Measurements from ENCODE around the gene SWAP70.
"Not testable (repeated sequence)": the region's sequence is repeated elsewhere in the genome, so short reads cannot be mapped to it uniquely, and the experiment has no call there.

The SWAP70 gene

DNA sequence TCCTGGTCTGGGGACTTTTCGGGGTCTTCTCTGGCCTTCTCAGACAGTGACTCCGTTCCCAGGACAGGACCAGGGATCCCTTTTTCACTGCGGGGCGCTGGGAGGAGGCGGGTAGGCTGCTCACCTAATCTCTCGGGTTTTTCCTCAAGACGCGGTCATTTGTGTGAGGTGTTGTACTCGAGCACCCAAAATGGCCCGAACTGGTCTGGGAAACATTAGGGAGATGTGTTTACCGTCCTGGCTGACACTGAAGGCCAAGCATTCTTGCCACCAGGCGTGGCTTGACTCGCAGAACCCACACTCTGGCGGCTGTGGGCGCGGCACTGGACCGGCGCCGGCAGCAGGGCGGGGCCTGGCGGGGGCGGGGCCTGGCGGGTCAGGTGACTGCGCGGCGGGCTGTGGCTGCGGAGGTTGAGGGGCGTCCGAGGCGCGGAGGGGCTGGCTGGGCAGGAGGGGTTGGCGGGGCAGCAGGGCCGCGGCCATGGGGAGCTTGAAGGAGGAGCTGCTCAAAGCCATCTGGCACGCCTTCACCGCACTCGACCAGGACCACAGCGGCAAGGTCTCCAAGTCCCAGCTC, at the start of gene SWAP70:
Gene SWAP70, plus strand, starts transcription at position 379 of the 577 bp plus-strand sequence. Its CDS starts 103 bp downstream, at position 482.
- H3K4me1 ChIP-seq (ENCODE audit: control insufficient read depth, insufficient read depth, low read length, unreplicated experiment) = peaks cover 5% of the 10 kb centered on the region
- H3K27me3 ChIP-seq (ENCODE audit: insufficient read depth, low read length) = no peaks in the 10 kb centered on the region
- peak within 1 kb of the TSS; percentile 90 for H2AFZ ChIP-seq (ENCODE audit: low read length, unreplicated experiment)
- H3K79me2 ChIP-seq (ENCODE audit: control insufficient read depth, insufficient read depth, low read length, unreplicated experiment) = peaks cover 48% of the 10 kb centered on the region
- H3K27ac ChIP-seq (ENCODE audit: low read depth, low read length) = peak within 1 kb of the TSS; percentile 68
- peak within 1 kb of the TSS; percentile 85 for H3K4me3 ChIP-seq (ENCODE audit: low read depth, low read length)
- peaks cover 15% of the 10 kb centered on the region for H3K36me3 ChIP-seq (ENCODE audit: insufficient read depth, low read length)

DNA sequence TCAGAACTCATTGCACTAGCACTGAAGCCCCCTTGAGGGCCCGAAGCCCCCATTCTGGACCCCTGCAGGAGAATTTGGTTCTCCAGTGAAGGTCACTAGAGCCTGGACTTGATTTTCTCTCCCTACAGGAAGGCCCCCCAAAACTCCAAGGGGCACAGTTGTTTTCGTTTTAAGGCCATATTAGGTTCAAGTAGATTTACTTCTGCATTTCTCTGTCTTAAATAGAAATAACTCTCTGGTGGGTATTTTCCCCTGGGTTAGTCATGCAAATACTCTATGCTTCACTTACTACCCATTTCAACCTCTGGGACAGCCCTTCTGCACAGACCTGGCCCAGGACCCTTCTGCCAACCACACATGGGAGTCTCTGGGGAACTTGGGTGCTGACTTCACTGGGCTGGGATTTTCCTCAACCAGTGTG, 48.8 kb upstream of the SWAP70 start:
- H3K4me3 ChIP-seq (ENCODE audit: low read depth, low read length) = peak overlapping the region; percentile 80
- peaks cover 41% of the 10 kb centered on the region for H3K4me1 ChIP-seq (ENCODE audit: control insufficient read depth, insufficient read depth, low read length, unreplicated experiment)
- peak overlapping the region; percentile 97 for H3K27ac ChIP-seq (ENCODE audit: low read depth, low read length)
- H3K79me2 ChIP-seq (ENCODE audit: control insufficient read depth, insufficient read depth, low read length, unreplicated experiment) = no peaks in the 10 kb centered on the region
- H3K27me3 ChIP-seq (ENCODE audit: insufficient read depth, low read length) = no peaks in the 10 kb centered on the region
- H3K36me3 ChIP-seq (ENCODE audit: insufficient read depth, low read length) = no peaks in the 10 kb centered on the region
- no peak overlapping the region for H2AFZ ChIP-seq (ENCODE audit: low read length, unreplicated experiment)

DNA sequence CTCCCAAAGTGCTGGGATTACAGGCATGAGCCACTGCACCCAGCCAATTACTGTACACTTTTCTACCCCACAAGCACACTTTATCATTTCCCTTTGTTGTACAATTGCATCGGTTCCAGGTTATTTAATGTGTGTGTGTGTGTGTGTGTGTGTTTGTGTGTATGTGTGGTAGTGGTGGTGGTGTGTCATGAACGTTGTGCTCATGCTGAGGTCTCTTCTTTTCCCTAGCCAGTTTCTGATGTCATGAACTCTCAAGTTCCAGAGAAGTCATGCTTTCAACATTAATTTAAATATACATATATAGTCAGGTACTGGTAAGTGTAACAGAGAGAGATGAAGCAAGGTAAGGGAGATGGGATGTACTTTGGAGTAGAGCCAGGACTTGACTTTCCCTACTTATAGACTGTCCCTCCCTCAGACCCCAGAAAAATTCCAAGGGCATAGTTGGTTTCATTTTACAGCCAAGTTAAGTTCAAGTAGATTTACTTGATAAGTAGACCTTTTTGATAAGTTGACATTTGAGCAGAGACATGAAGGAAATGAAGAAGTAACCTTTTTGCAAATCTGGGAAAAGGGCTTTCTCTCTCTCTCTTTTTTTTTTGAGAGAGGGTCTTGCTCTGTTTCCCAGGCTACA, 47.7 kb upstream of the SWAP70 start:
- H2AFZ ChIP-seq (ENCODE audit: low read length, unreplicated experiment) = no peak overlapping the region
- H3K4me1 ChIP-seq (ENCODE audit: control insufficient read depth, insufficient read depth, low read length, unreplicated experiment) = peaks cover 41% of the 10 kb centered on the region
- H3K4me3 ChIP-seq (ENCODE audit: low read depth, low read length) = no peak overlapping the region
- H3K36me3 ChIP-seq (ENCODE audit: insufficient read depth, low read length) = no peaks in the 10 kb centered on the region
- H3K27me3 ChIP-seq (ENCODE audit: insufficient read depth, low read length) = no peaks in the 10 kb centered on the region
- no peaks in the 10 kb centered on the region for H3K79me2 ChIP-seq (ENCODE audit: control insufficient read depth, insufficient read depth, low read length, unreplicated experiment)
- no peak overlapping the region for H3K27ac ChIP-seq (ENCODE audit: low read depth, low read length)

DNA sequence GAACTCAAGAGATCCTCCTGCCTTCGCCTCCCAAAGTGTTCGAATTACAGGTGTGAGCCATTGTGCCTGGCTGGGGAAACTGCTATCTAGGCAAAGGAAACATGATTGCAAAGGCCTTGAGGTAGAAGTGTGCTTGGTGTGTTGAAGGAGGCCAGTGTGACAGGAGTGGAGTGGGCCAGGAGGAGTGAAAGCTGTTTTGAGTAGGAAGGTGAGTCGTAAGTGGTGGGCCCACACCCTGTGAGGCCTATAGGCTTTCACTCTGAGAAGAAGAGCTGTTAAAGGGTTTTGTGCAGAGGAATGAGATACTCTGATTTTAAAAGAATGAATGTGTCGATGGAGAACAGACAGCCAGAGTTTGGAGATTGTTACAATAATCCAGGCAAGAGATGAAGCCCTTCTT, 47.0 kb upstream of the SWAP70 start:
- H3K79me2 ChIP-seq (ENCODE audit: control insufficient read depth, insufficient read depth, low read length, unreplicated experiment) = no peaks in the 10 kb centered on the region
- peaks cover 41% of the 10 kb centered on the region for H3K4me1 ChIP-seq (ENCODE audit: control insufficient read depth, insufficient read depth, low read length, unreplicated experiment)
- H3K36me3 ChIP-seq (ENCODE audit: insufficient read depth, low read length) = no peaks in the 10 kb centered on the region
- no peak overlapping the region for H3K27ac ChIP-seq (ENCODE audit: low read depth, low read length)
- H2AFZ ChIP-seq (ENCODE audit: low read length, unreplicated experiment) = no peak overlapping the region
- H3K27me3 ChIP-seq (ENCODE audit: insufficient read depth, low read length) = no peaks in the 10 kb centered on the region
- no peak overlapping the region for H3K4me3 ChIP-seq (ENCODE audit: low read depth, low read length)

DNA sequence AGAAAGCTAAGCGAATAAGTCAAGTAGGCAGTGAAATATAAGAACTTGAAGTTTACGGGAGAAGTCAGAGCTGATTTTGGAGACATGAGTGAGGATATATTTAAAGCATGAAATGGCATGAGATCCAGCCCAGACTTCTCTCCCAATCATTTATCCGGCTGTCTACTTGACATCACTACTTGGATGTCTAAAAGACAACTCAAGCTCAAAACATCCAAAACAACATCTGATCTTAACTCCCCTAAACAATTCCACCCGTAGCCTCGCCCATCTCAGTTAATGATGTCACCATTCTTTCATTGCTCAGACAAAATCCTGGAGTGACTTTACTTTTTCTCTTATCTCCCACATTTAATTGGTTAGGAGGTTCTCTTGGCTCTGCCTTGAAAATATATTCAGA, 45.9 kb upstream of the SWAP70 start:
- Histone ChIP-seq H2AFZ (ENCODE audit: low read length, unreplicated experiment) (no peak overlapping the region), H3K27me3 (ENCODE audit: insufficient read depth, low read length) (no peaks in the 10 kb centered on the region), H3K79me2 (ENCODE audit: control insufficient read depth, insufficient read depth, low read length, unreplicated experiment) (no peaks in the 10 kb centered on the region), H3K4me1 (ENCODE audit: control insufficient read depth, insufficient read depth, low read length, unreplicated experiment) (peaks cover 30% of the 10 kb centered on the region), H3K27ac (ENCODE audit: low read depth, low read length) (no peak overlapping the region), H3K4me3 (ENCODE audit: low read depth, low read length) (no peak overlapping the region), H3K36me3 (ENCODE audit: insufficient read depth, low read length) (no peaks in the 10 kb centered on the region)

DNA sequence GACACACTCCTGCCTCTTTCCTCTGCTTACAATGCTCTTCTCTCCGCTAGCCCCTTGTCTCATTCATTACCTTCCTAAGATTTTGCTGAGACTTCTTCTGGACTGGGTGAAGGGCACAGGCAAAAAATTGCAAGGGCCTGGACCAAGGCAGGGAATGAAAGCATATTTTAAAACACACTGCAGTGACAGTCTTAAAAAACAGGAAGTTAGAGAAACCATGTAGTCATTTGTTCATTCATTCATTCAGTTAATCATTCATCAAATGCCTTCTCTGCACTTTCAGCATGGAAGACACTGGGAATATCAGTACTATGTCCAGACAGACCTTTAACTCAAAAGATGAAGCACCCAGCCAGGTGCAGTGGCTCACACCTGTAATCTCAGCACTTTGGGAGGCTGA, 44.9 kb upstream of the SWAP70 start:
- no peak overlapping the region for H2AFZ ChIP-seq (ENCODE audit: low read length, unreplicated experiment)
- H3K4me3 ChIP-seq (ENCODE audit: low read depth, low read length) = no peak overlapping the region
- peaks cover 26% of the 10 kb centered on the region for H3K4me1 ChIP-seq (ENCODE audit: control insufficient read depth, insufficient read depth, low read length, unreplicated experiment)
- H3K79me2 ChIP-seq (ENCODE audit: control insufficient read depth, insufficient read depth, low read length, unreplicated experiment) = no peaks in the 10 kb centered on the region
- no peaks in the 10 kb centered on the region for H3K36me3 ChIP-seq (ENCODE audit: insufficient read depth, low read length)
- H3K27me3 ChIP-seq (ENCODE audit: insufficient read depth, low read length) = no peaks in the 10 kb centered on the region
- H3K27ac ChIP-seq (ENCODE audit: low read depth, low read length) = no peak overlapping the region

DNA sequence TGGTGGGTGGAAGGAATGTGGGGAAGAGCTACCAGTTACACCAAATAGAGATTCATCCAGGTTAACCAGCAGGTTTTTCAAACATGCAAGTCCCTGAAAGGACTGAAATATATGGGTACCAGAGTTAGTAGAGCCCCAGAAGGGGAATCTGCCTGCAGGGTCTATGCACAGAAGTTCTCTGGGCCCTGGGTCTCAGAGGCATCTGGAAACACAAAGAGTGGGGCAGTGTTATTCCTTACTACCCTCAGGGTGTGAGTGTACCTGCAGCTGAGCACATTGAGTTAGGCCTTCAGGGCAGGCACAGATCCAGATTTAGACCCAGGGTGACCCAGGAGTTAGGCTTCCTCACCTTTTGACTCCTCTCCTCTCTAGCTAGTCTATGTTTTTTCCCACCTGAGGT, 43.9 kb upstream of the SWAP70 start:
- no peaks in the 10 kb centered on the region for H3K27me3 ChIP-seq (ENCODE audit: insufficient read depth, low read length)
- H3K4me1 ChIP-seq (ENCODE audit: control insufficient read depth, insufficient read depth, low read length, unreplicated experiment) = peaks cover 19% of the 10 kb centered on the region

DNA sequence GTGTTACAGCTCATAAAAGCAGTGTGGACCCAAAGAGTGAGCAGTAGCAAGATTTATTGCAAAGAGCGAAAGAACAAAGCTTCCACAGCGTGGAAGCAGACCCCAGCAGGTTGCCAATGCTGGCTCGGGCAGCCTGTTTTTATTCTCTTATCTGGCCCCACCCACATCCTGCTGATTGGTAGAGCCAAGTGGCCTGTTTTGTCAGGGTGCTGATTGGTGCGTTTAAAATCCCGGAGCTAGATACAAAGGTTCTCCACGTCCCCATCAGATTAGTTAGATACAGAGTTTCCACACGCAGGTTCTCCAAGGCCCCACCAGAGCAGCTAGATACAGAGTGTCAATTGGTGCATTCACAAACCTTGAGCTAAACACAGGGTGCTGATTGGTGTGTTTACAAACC, 41.5 kb upstream of the SWAP70 start:
- not testable (repeated sequence) for H3K27me3 ChIP-seq (ENCODE audit: insufficient read depth, low read length); H3K27ac ChIP-seq (ENCODE audit: low read depth, low read length); H3K79me2 ChIP-seq (ENCODE audit: control insufficient read depth, insufficient read depth, low read length, unreplicated experiment); H2AFZ ChIP-seq (ENCODE audit: low read length, unreplicated experiment); H3K36me3 ChIP-seq (ENCODE audit: insufficient read depth, low read length); H3K4me3 ChIP-seq (ENCODE audit: low read depth, low read length); H3K4me1 ChIP-seq (ENCODE audit: control insufficient read depth, insufficient read depth, low read length, unreplicated experiment)

More for the DNA sequence above, 43.9 kb upstream of the SWAP70 start:
- H2AFZ ChIP-seq (ENCODE audit: low read length, unreplicated experiment) = no peak overlapping the region
- H3K36me3 ChIP-seq (ENCODE audit: insufficient read depth, low read length) = no peaks in the 10 kb centered on the region
- no peak overlapping the region for H3K4me3 ChIP-seq (ENCODE audit: low read depth, low read length)
- H3K27ac ChIP-seq (ENCODE audit: low read depth, low read length) = no peak overlapping the region
- no peaks in the 10 kb centered on the region for H3K79me2 ChIP-seq (ENCODE audit: control insufficient read depth, insufficient read depth, low read length, unreplicated experiment)

DNA sequence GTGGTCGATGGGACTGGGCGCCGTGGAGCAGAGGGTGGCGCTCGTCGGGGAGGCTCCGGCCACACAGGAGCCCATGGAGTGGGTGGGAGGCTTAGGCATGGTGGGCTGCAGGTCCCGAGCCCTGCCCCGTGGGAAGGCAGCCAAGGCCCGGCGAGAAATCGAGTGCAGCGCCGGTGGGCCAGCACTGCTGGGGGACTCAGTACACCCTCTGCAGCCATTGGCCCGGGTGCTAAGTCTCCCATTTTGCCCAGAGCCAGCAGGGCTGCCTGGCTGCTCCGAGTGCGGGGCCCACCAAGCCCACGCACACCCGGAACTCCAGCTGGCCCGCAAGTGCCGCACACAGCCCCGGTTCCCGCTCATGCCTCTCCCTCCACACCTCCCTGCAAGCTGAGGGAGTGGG, 40.8 kb upstream of the SWAP70 start:
- not testable (repeated sequence) for H3K36me3 ChIP-seq (ENCODE audit: insufficient read depth, low read length); H3K4me3 ChIP-seq (ENCODE audit: low read depth, low read length); H3K27ac ChIP-seq (ENCODE audit: low read depth, low read length); H3K4me1 ChIP-seq (ENCODE audit: control insufficient read depth, insufficient read depth, low read length, unreplicated experiment); H3K79me2 ChIP-seq (ENCODE audit: control insufficient read depth, insufficient read depth, low read length, unreplicated experiment); H2AFZ ChIP-seq (ENCODE audit: low read length, unreplicated experiment); H3K27me3 ChIP-seq (ENCODE audit: insufficient read depth, low read length)

DNA sequence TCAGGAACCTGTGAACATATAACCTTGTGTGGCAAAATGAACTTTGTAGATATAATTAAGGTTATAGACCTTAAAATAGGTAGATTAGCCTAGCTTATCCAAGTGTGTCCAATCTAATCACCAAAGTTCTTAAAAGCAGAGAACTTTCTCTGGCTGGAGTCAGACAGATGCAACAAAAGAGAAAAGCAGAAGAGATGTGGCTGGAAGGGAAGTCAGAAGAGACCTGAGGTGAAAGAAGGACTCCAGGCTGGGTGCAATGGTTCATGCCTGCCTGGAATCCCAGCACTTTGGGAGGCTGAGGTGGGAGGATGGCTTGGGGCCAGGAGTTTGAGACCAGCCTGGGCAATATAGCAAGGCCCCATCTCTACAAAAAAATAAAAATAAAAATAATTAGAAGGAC, 39.4 kb upstream of the SWAP70 start:
- Histone ChIP-seq H3K4me1 (ENCODE audit: control insufficient read depth, insufficient read depth, low read length, unreplicated experiment) (no peaks in the 10 kb centered on the region), H3K79me2 (ENCODE audit: control insufficient read depth, insufficient read depth, low read length, unreplicated experiment) (no peaks in the 10 kb centered on the region), H3K27me3 (ENCODE audit: insufficient read depth, low read length) (no peaks in the 10 kb centered on the region), H2AFZ (ENCODE audit: low read length, unreplicated experiment) (no peak overlapping the region), H3K36me3 (ENCODE audit: insufficient read depth, low read length) (no peaks in the 10 kb centered on the region), H3K27ac (ENCODE audit: low read depth, low read length) (no peak overlapping the region), H3K4me3 (ENCODE audit: low read depth, low read length) (no peak overlapping the region)

DNA sequence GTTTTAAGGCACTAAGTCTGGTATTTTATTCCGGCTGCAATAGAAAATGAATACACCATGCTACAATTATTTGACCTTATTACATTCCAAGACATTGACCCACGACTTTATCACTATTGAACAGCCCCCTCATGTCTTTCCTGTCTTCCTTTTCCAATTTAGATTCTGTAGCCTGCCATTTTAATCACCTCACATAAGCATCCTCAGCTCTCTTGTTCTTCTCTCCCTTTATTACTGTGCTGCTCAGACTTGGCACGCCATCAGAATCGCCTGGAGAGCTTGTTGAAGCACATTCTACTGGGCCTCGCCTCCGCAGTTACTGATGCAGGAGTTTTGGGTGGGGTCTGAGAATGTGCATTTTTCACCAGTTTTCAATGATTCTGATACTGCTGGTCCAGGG, 38.7 kb upstream of the SWAP70 start:
- no peaks in the 10 kb centered on the region for H3K36me3 ChIP-seq (ENCODE audit: insufficient read depth, low read length)
- H3K4me1 ChIP-seq (ENCODE audit: control insufficient read depth, insufficient read depth, low read length, unreplicated experiment) = no peaks in the 10 kb centered on the region
- H3K4me3 ChIP-seq (ENCODE audit: low read depth, low read length) = no peak overlapping the region
- H3K27me3 ChIP-seq (ENCODE audit: insufficient read depth, low read length) = no peaks in the 10 kb centered on the region
- H3K79me2 ChIP-seq (ENCODE audit: control insufficient read depth, insufficient read depth, low read length, unreplicated experiment) = no peaks in the 10 kb centered on the region
- H2AFZ ChIP-seq (ENCODE audit: low read length, unreplicated experiment) = no peak overlapping the region
- no peak overlapping the region for H3K27ac ChIP-seq (ENCODE audit: low read depth, low read length)
